ENCODE results near the gene RPS6KA2.

- TF ChIP-seq CTCF (IDR thresholded peaks at IDR 0.05) (no peak), POLR2A (IDR thresholded peaks at IDR 0.05) (no peak)
Measured at GRCh38 chr6:166658792-166659150, 31.7 kb upstream of the RPS6KA2 start.

All from testis (tissue), 2 donors.